Uterus (tissue), 4 donors: ENCODE measurements around the gene SELP. TPM values are rescaled to one million over a fixed set of nuclear protein-coding genes. Genes with fewer than 3 reads are reported as not detected.

Source experiments
- DNase-seq, 2 donors: peaks; one replicate each; pipeline ENCODE4 v3.0.0-alpha.2; 2019 to 2020
- H3K27ac ChIP-seq, 2 donors: fragments of 200-600 bp; sonication (generic); 1 replicate in 1 of 2; 2 replicates in 1 of 2; pipeline ENCODE4 v1.5.1; 2016 to 2018
- H3K27me3 ChIP-seq, 2 donors: fragments of 200-600 bp; sonication (generic); one replicate each; pipeline ENCODE4 v1.5.1; 2018 to 2019; ENCODE audit warnings: control low read depth in 1 of 2
- H3K36me3 ChIP-seq, 2 donors: fragments of 200-600 bp; sonication (generic); one replicate each; pipeline ENCODE4 v1.5.1; 2019; ENCODE audit warnings: control low read depth in 1 of 2
- H3K4me1 ChIP-seq, 2 donors: fragments of 200-600 bp; sonication (generic); one replicate each; pipeline ENCODE4 v1.5.1; 2018 to 2019; ENCODE audit warnings: control low read depth in 1 of 2
- H3K4me3 ChIP-seq, 2 donors: fragments of 200-600 bp; sonication (generic); 1 replicate in 1 of 2; 2 replicates in 1 of 2; pipeline ENCODE4 v1.5.1; 2018 to 2019; ENCODE audit warnings: mild to moderate bottlenecking in 1 of 2
- H3K9me3 ChIP-seq, 2 donors: fragments of 200-600 bp; sonication (generic); one replicate each; pipeline ENCODE4 v1.5.1; 2019; ENCODE audit warnings: control low read depth in 1 of 2
- POLR2A ChIP-seq, 2 donors: fragments of 450-650 bp; IDR thresholded peaks; one replicate each; pipeline ENCODE4 v1.6.1; 2016; ENCODE audit warnings: antibody characterized with exemption in 2 of 2, mild to moderate bottlenecking in 1 of 2, moderate library complexity in 1 of 2
- intact Hi-C: fragments of 100-400 bp; cut with DNase I; formaldehyde crosslinking; loops from one replicate; pipeline ENCODE4 v1.15.1; 2023; ENCODE audit warnings: low total_unique reads
- total RNA-seq, 4 donors: library from RNA; depleted of rRNA in 3 of 4; stranded (reverse); fragments of >200 nt in 3 of 4; gene quantifications; one replicate each; pipeline versions ENCODE4 v1.1.0 to v1.2.4, GENCODE V29; 2014 to 2023
- TF ChIP-seq, protein P1 (sequence below), 4 experiments: fragments of 200-600 bp in 2 of 4; fragments of 450-650 bp in 2 of 4; sonication (generic) in 2 of 4; IDR thresholded peaks; one replicate each; pipeline ENCODE4 v1.5.1; 2016 to 2019; ENCODE audit warnings: antibody characterized with exemption in 4 of 4, mild to moderate bottlenecking in 2 of 4, moderate library complexity in 1 of 4
- donor health status: DM: yes; HTN: yes; CAD: no.

Gene SELP
- total RNA-seq, 4 donors from 2014 or later: 6.8 to 32.3 (median 27.4) TPM

GRCh38 chr1:169588785-169589485, 41.0 kb downstream of the SELP start:
- Histone ChIP-seq H3K27ac (no peak overlapping the region), H3K4me1 (no peaks in the 10 kb centered on the region), H3K36me3 (no peaks in the 10 kb centered on the region), H3K4me3 (no peak overlapping the region), H3K9me3 (no peaks in the 10 kb centered on the region), H3K27me3 (no peaks in the 10 kb centered on the region)
- no peak for TF ChIP-seq POLR2A (IDR thresholded peaks at IDR 0.05)
- TF ChIP-seq, protein P1, sequence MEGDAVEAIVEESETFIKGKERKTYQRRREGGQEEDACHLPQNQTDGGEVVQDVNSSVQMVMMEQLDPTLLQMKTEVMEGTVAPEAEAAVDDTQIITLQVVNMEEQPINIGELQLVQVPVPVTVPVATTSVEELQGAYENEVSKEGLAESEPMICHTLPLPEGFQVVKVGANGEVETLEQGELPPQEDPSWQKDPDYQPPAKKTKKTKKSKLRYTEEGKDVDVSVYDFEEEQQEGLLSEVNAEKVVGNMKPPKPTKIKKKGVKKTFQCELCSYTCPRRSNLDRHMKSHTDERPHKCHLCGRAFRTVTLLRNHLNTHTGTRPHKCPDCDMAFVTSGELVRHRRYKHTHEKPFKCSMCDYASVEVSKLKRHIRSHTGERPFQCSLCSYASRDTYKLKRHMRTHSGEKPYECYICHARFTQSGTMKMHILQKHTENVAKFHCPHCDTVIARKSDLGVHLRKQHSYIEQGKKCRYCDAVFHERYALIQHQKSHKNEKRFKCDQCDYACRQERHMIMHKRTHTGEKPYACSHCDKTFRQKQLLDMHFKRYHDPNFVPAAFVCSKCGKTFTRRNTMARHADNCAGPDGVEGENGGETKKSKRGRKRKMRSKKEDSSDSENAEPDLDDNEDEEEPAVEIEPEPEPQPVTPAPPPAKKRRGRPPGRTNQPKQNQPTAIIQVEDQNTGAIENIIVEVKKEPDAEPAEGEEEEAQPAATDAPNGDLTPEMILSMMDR (IDR thresholded peaks at IDR 0.05): no peak
- intact Hi-C loops: no loop called here
- DNase-seq: no peak

GRCh38 chr1:169588112-169588511, 41.8 kb downstream of the SELP start:
- Histone ChIP-seq H3K9me3 (no peaks in the 10 kb centered on the region), H3K27me3 (no peaks in the 10 kb centered on the region), H3K27ac (no peak overlapping the region), H3K36me3 (no peaks in the 10 kb centered on the region), H3K4me3 (no peak overlapping the region), H3K4me1 (no peaks in the 10 kb centered on the region)
- DNase-seq: no peak
- intact Hi-C loops: no loop called here
- TF ChIP-seq, protein P1 (IDR thresholded peaks at IDR 0.05): no peak
- no peak for TF ChIP-seq POLR2A (IDR thresholded peaks at IDR 0.05)

GRCh38 chr1:169586395-169587255, 43.3 kb downstream of the SELP start, which contains the start of gene F5:
TSS of gene F5 (minus strand) at chr1:169586481. CDS start at chr1:169586386, 95 bp downstream.
- no peaks in the 10 kb centered on the region for H3K4me1 ChIP-seq
- H3K4me3 ChIP-seq: no peak within 1 kb of the TSS
- intact Hi-C loops: no loop called here
- no peak for TF ChIP-seq POLR2A (IDR thresholded peaks at IDR 0.05)
- TF ChIP-seq, protein P1 (IDR thresholded peaks at IDR 0.05): peak in 3 of 4 experiments; percentile 32 to 45 (median 44)
- H3K9me3 ChIP-seq: no peaks in the 10 kb centered on the region
- H3K27me3 ChIP-seq: no peaks in the 10 kb centered on the region
- no peak within 1 kb of the TSS for H3K27ac ChIP-seq
- no peaks in the 10 kb centered on the region for H3K36me3 ChIP-seq
- DNase-seq: peak; percentile 22 to 41

- Histone ChIP-seq H3K4me3 (no peak overlapping the region), H3K4me1 (no peaks in the 10 kb centered on the region), H3K9me3 (no peaks in the 10 kb centered on the region), H3K27me3 (no peaks in the 10 kb centered on the region), H3K27ac (no peak overlapping the region), H3K36me3 (no peaks in the 10 kb centered on the region)
- DNase-seq: no peak
- TF ChIP-seq POLR2A (IDR thresholded peaks at IDR 0.05): no peak
- TF ChIP-seq, protein P1 (IDR thresholded peaks at IDR 0.05): no peak
- intact Hi-C loops: no loop called here
These were observed 43.9 kb downstream of the SELP start for GRCh38 chr1:169586067-169586394.

GRCh38 chr1:169585181-169585580, 44.7 kb downstream of the SELP start:
- H3K36me3 ChIP-seq: no peaks in the 10 kb centered on the region
- intact Hi-C loops: no loop called here
- H3K4me1 ChIP-seq: no peaks in the 10 kb centered on the region
- no peak overlapping the region for H3K27ac ChIP-seq
- TF ChIP-seq, protein P1 (IDR thresholded peaks at IDR 0.05): no peak
- TF ChIP-seq POLR2A (IDR thresholded peaks at IDR 0.05): no peak
- H3K27me3 ChIP-seq: no peaks in the 10 kb centered on the region
- H3K4me3 ChIP-seq: no peak overlapping the region
- no peaks in the 10 kb centered on the region for H3K9me3 ChIP-seq
- DNase-seq: no peak
